AG08396 (cell line): ENCODE data around the gene HNRNPF.

Experiments
- DNase-seq: peaks from one replicate; pipeline ENCODE4 v3.0.0; 2012; ENCODE audit warnings: low spot score, mixed read lengths

The HNRNPF gene

DNA sequence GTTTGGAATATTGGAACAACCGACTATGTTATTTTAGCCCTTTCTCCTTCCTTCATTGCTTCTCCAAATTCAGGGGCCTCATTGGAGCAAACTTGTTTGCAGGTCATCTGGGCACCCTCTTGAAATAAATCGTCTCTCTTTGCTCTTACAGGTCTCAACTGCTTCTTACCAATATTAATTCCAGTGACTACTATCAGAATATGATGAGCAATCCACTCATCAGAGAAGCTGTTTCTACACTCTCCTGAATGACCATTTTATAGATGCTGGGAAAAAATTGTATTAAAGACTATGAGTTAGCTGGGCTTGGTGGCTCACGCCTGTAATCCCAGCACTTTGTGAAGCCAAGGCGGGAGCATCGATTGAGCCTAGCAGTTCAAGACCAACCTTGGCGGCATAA, 12.5 kb upstream of the HNRNPF start:
- DNase-seq, result no peak

DNA sequence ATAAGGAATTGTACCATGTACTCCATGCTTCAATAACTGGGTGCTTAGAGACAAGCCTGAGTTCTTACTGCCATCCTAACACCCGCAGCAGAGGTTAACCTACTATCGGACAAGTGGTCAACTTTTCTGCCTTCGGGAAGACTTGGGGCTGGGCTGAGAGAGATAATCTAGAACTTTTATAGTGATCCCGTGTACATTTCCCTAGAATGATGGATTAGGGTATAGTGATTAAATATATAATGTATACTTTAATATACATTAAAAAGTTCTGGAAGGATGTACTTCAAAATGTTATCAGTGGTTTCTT, 12.2 kb upstream of the HNRNPF start:
- no peak for DNase-seq

DNA sequence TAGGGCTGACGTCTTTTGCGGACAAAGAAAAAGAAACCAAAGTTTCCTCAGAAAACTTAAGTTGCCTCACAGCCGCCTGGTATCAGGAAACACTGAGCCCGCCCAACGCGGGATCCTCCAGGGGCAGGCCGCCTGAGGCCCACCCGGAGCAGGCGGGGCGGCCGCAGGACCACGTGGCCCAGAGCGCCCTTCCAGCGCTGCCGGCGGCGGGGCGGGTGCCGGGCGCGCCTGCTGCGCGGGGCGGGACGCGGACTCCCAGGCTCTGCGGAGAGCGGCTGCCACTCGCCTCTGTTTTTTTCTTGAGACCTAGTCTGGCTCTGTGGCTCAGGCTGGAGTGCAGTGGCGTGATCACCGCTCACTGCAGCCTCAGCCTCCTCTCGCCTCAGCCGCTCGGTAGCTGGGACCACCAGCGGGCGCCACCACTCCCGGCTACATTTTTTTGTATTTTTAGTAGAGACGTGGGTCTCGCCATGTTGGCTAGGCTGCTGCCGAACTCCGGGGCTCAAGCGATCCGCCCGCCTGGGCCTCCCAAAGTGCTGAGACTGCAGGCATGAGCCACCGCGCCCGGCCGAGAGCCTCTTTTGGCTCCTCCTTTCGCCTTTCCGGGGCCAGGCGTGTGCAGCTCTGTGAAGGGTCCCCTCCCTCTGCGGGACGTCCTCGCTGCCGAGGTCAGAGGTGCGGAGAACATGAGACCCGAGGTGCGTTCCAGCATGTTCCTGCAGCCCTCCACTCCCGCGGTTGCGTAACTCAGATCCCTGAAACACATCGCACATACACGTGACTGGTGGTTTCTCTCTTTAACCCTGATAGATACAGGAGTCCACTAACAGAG, 11.6 kb upstream of the HNRNPF start:
- peak; percentile 89 for DNase-seq

DNA sequence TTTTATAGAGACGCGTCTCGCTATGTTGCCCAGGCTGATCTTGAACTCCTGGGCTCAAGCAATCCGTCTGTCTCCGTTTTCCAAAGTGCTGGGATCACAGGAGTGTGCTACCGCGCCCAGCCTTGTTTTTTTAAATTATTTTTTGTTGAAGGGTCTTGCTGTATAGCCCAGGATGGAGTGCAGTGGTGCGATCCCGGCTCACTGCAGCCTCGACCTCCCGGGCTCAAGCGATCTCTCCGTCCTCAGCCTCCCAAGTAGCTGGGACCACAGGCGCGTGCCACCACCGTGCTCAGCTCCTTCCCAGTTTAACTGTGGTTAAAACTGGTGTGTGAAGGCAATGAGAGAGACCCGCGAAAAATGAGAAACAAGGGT, 11.0 kb upstream of the HNRNPF start:
- no peak for DNase-seq

DNA sequence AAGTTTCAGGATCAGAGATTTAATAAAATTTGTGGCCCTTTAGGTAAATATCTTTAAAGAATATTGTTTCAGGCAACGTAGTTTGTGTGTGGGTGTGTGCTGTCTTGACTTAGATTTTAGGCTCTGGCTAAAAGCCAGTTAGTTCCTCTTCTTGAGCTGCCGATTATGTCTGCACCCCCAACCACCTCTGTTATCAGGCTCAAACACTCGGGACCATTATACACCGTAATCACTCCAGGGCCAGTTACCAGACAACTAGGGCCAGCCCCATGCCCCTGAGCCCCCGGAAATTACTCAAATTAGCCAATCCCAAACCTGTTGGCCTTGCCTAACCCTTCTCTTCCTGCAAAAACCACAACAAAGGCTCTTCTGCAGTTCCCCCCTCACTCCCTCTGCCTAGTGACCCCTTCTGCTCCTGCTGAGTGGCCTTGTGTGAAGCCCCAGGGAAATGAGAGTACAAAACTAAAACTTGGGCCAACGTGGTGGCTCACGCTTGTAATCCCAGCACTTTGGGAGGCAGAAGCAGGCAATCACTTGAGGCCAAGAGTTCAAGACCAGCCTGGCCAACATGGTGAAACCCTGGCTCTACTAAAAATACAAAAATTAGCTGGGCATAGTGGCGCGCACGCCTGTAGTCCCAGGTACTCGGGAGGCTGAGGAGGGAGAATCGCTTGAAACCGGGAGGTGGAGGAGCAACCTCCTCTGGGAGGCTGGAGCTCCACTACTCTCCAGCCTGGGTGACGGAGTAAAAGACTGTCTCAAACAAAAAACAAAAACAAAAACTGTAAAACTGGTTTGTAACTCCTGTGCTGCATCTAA, 9.2 kb upstream of the HNRNPF start:
- no peak for DNase-seq

DNA sequence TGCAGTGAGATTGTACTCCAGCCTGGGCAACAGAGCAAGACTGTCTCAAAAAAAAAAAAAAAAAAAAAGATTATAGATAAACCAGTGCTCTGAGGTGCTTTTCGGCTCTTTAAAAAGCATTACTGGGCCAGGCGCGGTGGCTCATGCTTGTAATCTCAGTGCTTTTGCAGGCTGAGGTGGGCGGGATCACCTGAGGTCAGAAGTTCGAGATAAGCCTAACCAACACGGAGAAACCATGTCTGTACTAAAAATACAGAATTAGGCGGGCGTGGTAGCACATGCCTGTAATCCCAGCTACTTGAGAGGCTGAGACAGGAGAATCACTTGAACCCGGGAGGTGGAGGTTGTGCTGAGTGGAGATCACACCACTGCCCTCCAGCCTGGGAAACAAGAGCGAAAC, 6.6 kb upstream of the HNRNPF start:
- DNase-seq, result no peak

DNA sequence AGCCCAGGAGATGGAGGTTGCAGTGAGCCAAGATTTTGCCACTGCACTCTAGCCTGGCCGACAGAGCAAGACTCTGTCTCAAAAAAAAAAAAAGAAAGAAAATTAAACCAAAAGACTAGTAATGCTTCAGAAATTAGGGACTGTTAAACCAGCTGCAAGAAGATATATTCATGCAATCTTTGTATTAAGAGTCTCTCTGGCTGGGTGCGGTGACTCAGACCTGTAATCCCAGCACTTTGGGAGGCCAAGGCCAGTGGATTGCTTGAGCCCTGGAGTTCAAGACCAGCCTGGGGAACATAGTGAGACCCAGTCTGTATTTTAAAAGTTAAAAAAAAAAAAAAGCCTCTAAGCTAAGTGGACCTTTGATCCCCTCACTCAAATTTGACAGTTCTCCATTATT, 2.5 kb upstream of the HNRNPF start:
- no peak for DNase-seq

DNA sequence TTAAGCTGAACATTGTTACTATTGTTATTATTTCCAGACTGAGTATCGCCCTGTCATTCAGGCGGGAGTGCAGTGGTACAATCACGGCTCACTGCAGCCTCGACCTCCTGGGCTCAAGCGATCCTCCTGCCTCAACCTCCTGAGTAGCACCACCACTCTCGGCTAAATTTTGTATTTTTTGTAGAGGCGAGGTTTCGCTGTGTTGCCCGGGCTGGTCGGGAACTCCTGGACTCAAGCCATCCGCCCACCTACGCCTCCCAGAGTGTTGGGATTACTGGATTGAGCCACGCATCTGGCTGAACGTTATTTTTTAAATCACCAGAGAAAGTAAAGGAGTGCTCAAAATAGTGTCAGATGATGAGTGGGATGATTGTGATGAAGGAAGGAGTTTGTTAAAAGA, 1.4 kb upstream of the HNRNPF start:
- no peak for DNase-seq

DNA sequence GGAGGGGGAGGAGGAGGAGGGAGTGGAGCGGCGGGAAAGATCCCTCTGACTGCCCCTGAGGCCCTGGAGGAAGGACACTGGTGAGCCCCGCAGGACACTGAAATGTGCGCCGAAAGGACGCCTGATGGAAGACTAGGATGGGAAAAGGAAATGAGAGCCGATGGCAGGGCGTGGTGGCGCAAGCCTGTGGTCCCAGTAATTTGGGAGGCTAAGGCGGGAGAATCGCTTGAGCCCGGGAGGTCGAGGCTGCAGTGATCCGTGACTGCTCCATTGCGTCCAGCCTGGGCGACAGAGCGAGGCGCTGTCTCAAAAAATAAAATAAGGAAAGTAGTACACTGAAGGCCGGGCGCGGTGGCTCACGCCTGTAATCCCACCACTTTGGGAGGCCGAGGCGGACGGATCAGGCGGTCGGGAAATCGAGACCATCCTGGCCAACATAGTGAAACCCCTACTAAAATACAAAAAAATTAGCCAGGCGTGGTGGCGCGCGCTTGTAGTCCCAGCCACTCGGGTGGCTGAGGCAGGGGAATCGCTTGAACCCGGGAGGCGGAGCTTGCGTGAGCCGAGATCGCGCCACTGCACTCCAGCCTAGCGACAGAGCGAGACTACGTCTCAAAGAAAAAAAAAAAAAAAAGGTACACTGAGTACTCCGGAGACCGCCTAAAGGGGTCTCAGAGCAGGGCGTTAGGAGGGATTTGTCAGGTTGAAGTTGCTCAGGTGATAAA, 561 bp upstream of the HNRNPF start:
- DNase-seq, result no peak

DNA sequence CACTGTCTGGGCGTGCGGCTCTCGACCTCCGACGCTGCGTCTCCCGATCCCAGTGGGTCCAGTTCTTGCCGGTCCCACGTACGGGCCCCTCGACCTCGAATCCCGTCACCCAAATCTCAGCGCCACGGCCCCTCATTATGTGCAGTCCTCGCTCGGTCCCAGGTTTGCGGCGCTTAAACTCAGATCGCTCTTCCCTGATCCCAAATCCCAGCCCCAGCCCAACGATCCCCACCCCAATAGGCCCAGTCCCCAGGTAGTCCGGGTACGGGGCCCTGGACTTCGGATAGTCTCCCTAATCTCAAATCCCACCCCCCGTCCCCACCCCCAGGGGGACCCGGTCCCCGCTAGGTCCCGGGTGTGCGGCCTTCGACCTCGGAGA, 666 bp downstream of the HNRNPF start:
- no peak for DNase-seq

DNA sequence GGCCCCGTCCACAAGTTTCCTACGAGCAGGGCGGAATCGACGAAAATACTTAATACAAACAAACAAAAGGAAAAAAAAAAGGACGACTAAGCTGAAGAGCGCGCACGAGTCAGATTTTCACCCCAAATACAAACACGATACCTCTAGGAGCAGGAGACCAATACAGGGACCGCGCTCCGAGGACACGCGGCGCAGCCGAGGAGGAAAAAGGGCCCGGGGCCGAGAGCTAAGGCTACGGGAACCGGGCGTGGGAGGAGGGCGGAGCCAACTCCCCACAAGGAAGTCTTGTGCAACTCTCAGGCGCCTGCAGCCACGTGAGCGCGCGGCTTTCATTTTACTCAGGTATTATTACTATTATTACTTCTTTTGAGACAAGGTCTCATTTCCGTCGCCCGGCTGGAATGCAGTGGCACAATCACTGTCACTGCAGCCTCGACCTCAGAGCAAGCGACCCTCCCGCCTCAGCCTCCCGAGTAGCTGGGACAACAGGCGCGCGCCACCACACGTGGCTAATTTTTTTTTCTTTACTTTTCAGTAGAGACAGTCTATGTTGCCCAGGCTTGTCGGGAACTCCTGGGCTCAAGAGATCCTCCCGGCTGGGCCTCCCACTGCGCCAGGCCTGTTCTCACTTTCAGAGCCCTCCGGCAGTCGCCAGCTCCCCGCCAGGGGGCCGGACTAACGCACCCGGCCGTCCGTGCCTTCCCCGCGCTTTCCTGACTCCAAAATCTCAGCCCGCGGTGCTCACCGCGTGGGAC, 1.2 kb downstream of the HNRNPF start:
- peak; percentile 92 for DNase-seq

DNA sequence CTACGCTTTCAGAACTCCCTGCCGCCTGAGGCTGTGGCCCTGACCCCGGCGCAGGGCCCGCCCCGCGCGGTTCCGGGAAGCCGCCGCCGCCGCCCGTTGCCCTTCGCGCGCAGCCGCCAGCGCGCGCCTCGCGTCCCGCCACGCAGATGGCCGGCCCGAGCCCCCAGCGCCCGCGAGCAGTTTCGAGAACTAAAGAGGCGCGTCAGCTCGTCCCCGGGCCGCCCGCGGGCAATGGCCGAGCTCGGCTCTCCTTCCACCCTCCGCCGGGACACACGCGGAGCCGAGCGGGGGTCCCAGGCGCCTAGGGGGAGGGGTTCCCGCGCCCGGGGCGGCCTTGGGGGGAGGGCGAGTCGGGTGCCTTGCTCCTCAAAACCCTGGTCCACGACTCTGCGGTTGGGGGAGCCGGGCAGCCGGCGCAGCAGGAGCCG, 1.8 kb downstream of the HNRNPF start:
- peak; percentile 79 for DNase-seq

DNA sequence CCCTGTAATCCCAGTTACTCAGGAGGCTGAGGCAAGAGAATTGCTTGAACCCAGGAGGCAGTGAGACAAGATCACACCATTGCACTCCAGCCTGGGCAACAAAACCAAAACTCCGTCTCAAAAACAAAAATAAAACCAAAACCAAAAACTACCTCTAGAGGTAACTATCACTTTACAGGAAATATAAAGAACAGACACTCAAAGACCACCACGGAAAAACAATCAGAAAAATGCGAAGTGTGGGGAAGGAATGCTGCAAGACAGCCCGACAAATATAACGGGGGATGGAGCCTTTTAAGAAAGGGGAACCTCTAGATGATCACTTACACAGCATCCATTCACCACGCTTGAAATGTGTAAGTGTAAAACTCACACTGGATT, 4.3 kb downstream of the HNRNPF start:
- DNase-seq, result no peak

DNA sequence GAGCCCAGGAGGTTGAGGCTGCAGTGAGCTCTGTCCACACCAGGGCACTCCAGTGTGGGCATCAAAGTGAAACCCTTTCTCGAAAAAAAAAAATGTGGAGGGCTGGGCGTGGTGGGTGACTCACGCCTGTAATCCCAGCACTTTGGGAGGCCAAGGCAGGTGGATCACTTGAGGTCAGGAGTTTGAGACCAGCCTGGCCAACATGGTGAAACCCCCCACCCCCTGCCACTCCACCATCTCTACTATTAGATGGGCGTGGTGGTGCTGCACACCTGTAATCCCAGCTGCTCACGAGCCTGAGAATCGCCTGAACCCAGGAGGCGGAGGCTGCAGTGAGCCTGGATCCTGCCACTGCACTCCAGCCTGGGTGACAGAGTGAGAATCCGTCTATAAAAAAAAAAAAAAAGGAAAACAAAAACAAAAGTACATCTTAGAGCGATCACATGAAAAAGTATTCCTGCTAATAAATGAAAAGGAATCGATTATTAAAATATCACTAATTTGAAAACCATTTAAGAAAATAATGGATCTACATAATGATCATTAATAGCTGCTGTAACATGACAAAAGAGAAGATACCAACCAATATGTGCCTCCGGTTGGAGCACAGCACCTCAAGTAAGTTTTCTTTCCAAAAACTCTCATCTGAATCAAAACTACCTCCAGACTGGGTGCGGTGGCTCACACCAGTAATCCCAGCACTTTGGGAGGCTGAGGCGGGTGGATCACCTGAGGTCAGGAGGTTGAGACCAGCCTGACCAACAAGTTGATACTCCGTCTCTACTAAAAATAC, 4.9 kb downstream of the HNRNPF start:
- no peak for DNase-seq

DNA sequence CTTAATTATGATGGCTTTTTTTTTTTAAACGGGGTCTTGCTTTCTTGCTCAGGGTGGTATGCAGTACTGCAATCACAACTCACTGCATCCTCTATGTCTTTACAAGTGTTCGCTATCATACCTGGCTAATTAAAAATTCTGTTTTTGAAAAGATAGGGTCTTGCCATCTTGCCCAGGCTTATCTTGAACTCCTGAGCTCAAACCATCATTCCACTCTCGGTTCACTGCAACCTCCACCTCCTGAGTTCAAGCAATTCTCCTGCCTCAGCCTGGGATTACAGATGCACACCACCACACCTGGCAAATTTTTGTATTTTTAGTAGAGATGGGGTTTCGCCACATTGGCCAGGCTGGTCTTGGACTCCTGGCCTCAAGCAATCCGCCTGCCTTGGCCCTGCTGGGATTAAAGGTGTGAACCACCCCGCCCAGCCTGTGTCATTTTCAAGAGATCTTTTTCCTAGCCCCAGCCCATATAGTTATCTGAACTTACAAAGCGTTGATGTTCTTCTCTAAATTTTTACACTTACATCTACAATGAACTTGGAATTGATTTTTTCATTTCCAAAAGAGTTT, 6.0 kb downstream of the HNRNPF start:
- no peak for DNase-seq

DNA sequence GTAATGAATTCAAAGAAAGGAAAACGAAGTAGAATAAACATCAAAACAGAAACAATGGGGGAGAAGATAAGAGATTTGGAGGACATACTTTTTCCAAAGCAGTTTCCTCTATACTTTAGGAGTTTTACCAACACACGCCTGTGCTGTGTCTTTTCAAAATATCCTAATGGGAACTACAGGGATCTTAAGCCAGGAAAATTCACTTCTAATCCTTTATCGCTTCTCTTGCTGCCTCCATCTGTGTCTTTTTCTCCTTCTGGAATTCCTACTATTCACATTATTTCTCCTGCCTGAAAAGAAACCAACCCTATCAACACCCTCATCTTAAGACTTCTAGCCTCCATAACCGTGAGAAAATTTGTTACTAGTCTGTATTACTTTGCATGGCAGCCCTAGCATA, 6.8 kb downstream of the HNRNPF start:
- DNase-seq, result no peak

DNA sequence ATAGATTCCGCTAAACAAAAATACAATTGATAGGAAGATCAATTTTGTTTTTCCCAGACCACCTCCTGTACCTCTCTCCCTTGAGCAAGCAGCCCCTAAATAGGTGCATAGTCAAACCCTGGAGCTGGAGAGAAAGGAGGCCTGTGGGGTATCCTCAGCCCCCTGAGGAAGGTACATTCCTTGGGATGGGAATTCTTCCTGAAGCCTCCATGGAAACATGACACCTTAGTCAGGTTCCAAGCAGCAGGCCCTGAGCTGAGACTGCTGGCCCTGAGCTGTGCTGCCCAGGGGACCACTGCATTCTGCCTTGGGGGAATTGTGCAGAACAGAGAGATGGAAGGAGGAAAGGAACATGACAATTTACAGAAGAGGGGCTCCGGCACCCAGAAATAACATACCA, 7.4 kb downstream of the HNRNPF start:
- DNase-seq, result no peak

DNA sequence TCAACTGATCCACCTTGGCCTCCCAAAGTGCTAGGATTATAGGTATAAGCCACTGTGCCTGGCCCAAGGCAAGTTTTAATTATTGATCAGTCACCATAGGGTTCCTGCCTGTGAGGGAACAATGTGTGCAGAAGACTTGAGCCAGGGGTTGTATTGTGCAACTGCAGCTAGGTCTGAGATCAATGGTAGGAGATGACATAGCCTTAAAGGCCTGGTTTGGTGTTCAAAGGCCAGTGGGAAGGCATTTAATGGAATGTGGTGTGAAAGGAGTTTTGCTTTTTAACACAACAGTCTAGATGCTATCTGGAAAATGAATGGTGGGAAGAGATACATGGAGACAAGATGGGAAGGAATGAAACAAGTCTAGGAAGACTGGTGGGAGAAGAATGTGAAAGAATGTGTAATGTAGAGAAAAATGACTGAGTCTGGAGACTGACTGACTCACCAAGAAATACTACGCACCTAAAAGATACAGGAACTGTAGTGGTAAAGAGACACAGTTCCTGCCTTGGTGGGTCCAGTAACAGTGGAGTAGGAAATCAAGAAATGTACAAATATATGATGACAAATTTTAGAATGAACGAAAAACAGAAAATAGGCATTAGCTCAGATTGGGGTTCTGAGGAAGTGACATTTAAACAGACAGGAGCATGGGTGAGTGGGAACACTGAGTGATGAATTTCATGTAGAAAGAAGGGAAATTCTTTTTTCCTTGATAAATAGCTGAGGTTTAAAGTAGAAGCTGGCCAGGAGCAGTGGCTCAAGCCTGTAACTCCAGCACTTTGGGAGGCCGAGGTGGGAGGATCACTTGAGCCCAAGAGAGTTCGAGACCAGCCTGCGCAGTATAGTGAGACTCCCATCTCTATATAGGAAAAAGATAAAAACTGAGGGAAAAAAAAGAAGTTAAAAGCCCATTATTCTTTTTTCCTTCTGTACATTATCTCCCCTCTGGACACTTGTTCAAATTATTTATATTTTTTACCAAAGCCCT, 9.4 kb downstream of the HNRNPF start:
- peak; percentile 47 for DNase-seq

DNA sequence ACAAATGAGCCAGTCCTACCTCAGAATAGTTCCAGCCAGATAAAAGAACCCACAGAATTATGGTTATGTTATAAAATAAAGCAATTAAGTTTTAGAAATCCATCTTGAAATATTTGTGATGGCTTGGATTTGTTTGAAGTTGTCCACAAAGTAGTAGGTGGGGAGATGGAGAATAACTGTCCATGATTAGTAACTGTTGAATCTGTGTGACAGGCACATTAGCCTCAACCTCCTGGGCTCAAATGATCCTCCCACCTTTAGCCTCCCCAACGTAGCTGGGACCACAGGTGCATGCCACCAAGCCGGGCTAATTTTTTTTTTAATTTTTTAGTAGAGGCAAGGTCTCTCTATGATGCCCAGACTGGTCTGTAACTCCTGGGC, 10.1 kb downstream of the HNRNPF start:
- no peak for DNase-seq
